H1 (cell line): Measurements from ENCODE around the gene FBXO7. TPM values are rescaled to one million over a fixed set of nuclear protein-coding genes. Genes with fewer than 3 reads are reported as not detected.
A peak's percentile ranks its signal among the peaks of the same experiment; 100 is the strongest.

Experiments
- ASH2L ChIP-seq: fragments of 200-600, 300-600 bp; sonication (generic); IDR thresholded peaks from one replicate; pipeline ENCODE4 v1.7.1; 2017; ENCODE audit warnings: low read length
- BACH1 ChIP-seq: IDR thresholded peaks from 2 replicates; pipeline ENCODE4 v1.6.1; 2012; ENCODE audit warnings: low read length, improper control_type of control experiment
- BRCA1 ChIP-seq: IDR thresholded peaks from 2 replicates; pipeline ENCODE4 v1.6.1; 2012; ENCODE audit warnings: low read depth, low read length, improper control_type of control experiment
- CBX8 ChIP-seq: fragments of 300-800, 300-1000 bp; sonication (generic); IDR thresholded peaks from 2 replicates; pipeline ENCODE4 v1.7.1; 2016; ENCODE audit warnings: low read depth, low read length, borderline replicate concordance
- CHD1 ChIP-seq: IDR thresholded peaks from 2 replicates; pipeline ENCODE4 v1.6.1; 2012; ENCODE audit warnings: low read depth, low read length, improper control_type of control experiment
- CTBP2 ChIP-seq: IDR thresholded peaks from 2 replicates; pipeline ENCODE4 v1.7.0; 2011; ENCODE audit warnings: borderline replicate concordance, mild to moderate bottlenecking, moderate library complexity, mixed read lengths, low read length; ENCODE audit not compliant: insufficient read depth, insufficient read length
- EZH2 ChIP-seq: fragments of 200-600 bp; sonication (generic); IDR thresholded peaks from 2 replicates; pipeline ENCODE4 v1.7.1; 2012; ENCODE audit warnings: low read depth, mild to moderate bottlenecking, moderate library complexity, low read length, inconsistent platforms; ENCODE audit not compliant: severe bottlenecking
- GTF2F1 ChIP-seq: IDR thresholded peaks from 2 replicates; pipeline ENCODE4 v1.6.1; 2012; ENCODE audit warnings: low read depth, low read length, improper control_type of control experiment, borderline replicate concordance
- HDAC2 ChIP-seq, 2 experiments: fragments of 300-600 bp in 1 of 2; sonication (generic) in 1 of 2; IDR thresholded peaks; 2 replicates each; pipeline ENCODE4 v1.6.1; 2011 to 2012; ENCODE audit warnings: low read depth in 2 of 2, low read length in 2 of 2, mild to moderate bottlenecking in 2 of 2, moderate library complexity in 2 of 2, borderline replicate concordance in 1 of 2, inconsistent platforms in 1 of 2
- HDAC6 ChIP-seq: IDR thresholded peaks from one replicate; pipeline ENCODE4 v1.7.1; 2012; ENCODE audit warnings: low read depth, mild to moderate bottlenecking, inconsistent platforms, low read length, moderate library complexity
- JUND ChIP-seq: IDR thresholded peaks from 2 replicates; pipeline ENCODE4 v1.6.1; 2011; ENCODE audit warnings: mild to moderate bottlenecking, improper control_type of control experiment, low read length
- MAX ChIP-seq: IDR thresholded peaks from 2 replicates; pipeline ENCODE4 v1.6.1; 2012; ENCODE audit warnings: inconsistent platforms
- NRF1 ChIP-seq: IDR thresholded peaks from 2 replicates; pipeline ENCODE4 v1.6.1; 2011; ENCODE audit warnings: mild to moderate bottlenecking, low read depth, low read length, improper control_type of control experiment
- RFX5 ChIP-seq: IDR thresholded peaks from 2 replicates; pipeline ENCODE4 v1.6.1; 2011; ENCODE audit warnings: low read depth, low read length, improper control_type of control experiment, borderline replicate concordance
- RNF2 ChIP-seq: fragments of 200-900, 300-1000 bp; sonication (generic); IDR thresholded peaks from 2 replicates; pipeline ENCODE4 v1.7.1; 2016; ENCODE audit warnings: borderline replicate concordance, low read depth, mild to moderate bottlenecking, antibody characterized with exemption, low read length; ENCODE audit not compliant: poor library complexity, severe bottlenecking; ENCODE audit errors: missing control alignments
- RXRA ChIP-seq: IDR thresholded peaks from 2 replicates; pipeline ENCODE4 v1.6.1; 2011; ENCODE audit warnings: low read depth, mild to moderate bottlenecking, low read length, moderate library complexity; ENCODE audit not compliant: insufficient read depth
- SIX5 ChIP-seq: IDR thresholded peaks from 2 replicates; pipeline ENCODE4 v1.6.1; 2011; ENCODE audit warnings: mild to moderate bottlenecking, low read depth, low read length
- SP1 ChIP-seq: IDR thresholded peaks from 2 replicates; pipeline ENCODE4 v1.6.1; 2011; ENCODE audit warnings: low read depth, low read length
- TCF12 ChIP-seq: IDR thresholded peaks from 2 replicates; pipeline ENCODE4 v1.6.1; 2011; ENCODE audit warnings: low read depth, mild to moderate bottlenecking, low read length
- polyA plus RNA-seq, 7 experiments: library from polyadenylated mRNA; depleted of rRNA in 3 of 7; stranded (reverse) in 5 of 7; unstranded in 2 of 7; fragments of >200 nt in 5 of 7; fragments of 200-250 nt in 2 of 7; gene quantifications; 1 replicate in 5 of 7; 2 replicates in 1 of 7; 4 replicates in 1 of 7; pipeline versions ENCODE4 v1.2.1 to v1.2.3, GENCODE V29; 2011 to 2013; ENCODE audit warnings: missing spikeins in 2 of 7, mixed read lengths in 2 of 7
- total RNA-seq: library from RNA; stranded (reverse); fragmentation: NEBNext Ultra II Directional; extraction: Animal tissue kit (Norgen Biotek cat#: 25700); gene quantifications from 2 replicates; pipeline ENCODE4 v1.2.1, GENCODE V29; 2021
- TF ChIP-seq, protein P1 (sequence below): IDR thresholded peaks from 2 replicates; pipeline ENCODE4 v1.6.1; 2012; ENCODE audit warnings: low read length, inconsistent platforms

The FBXO7 gene
- total and polyA plus RNA-seq, 2 of the 8 experiments (the other 6 are each of a cell fraction or from before 2014, with no cell fraction given), result 62.7 to 76.1 TPM

DNA sequence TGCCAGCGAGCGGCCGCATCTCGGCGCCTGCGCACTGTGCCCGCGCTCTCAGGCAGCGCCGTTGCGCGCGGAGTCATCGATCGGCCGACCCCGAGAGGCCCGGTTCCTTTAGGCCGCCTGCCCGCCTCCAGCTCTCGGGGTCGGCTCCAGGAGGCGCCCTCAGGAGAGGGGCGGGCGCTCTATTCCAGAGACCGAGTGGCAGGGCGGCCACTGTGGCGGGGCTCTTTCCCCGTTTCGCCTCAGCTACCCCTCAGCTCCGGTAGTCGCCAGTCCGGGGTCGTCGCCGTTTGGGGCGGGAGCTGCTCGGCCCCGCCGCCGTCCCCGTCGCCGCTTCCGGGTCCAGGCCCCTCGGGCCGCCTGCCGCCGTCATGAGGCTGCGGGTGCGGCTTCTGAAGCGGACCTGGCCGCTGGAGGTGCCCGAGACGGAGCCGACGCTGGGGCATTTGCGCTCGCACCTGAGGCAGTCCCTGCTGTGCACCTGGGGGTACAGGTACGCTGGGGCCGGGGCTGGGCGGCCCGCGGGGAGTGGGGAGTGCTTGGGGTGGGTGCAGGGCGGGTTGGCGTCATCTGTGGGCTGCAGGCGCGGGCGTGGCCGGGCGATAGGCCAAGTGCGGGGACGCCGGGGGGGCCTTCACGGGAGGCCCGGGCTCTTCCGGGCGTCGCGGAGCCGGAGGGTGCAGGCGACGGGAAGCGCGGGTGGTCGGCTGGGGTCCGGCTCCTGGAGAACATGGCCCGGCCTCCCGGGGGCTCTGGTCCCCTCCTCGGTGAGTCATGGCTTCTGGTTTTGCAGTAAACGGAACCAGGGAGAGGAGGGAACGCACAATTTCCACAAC, at the start of gene FBXO7 (continued):
- TF ChIP-seq RXRA (no peak), BRCA1 (no peak), RNF2 (no peak), RFX5 (no peak), CBX8 (no peak), GTF2F1 (no peak), ASH2L (peak; percentile 85), EZH2 (no peak), HDAC6 (no peak), BACH1 (no peak), SIX5 (no peak), CTBP2 (no peak), JUND (peak; percentile 40; the same call in 1 of the 2 replicates), NRF1 (peak; percentile 72), MAX (no peak), TCF12 (no peak), CHD1 (no peak), HDAC2 (IDR thresholded peaks at IDR 0.05; ENCODE audit: borderline replicate concordance in 1 of 2, low read depth in 2 of 2, low read length in 2 of 2) (no peak), SP1 (no peak)
- TF ChIP-seq, protein P1, sequence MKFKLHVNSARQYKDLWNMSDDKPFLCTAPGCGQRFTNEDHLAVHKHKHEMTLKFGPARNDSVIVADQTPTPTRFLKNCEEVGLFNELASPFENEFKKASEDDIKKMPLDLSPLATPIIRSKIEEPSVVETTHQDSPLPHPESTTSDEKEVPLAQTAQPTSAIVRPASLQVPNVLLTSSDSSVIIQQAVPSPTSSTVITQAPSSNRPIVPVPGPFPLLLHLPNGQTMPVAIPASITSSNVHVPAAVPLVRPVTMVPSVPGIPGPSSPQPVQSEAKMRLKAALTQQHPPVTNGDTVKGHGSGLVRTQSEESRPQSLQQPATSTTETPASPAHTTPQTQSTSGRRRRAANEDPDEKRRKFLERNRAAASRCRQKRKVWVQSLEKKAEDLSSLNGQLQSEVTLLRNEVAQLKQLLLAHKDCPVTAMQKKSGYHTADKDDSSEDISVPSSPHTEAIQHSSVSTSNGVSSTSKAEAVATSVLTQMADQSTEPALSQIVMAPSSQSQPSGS, result no peak
